Neural cell (in vitro differentiated cells): ENCODE measurements around the gene PTPN9. TPM values are rescaled to one million over a fixed set of nuclear protein-coding genes. Genes with fewer than 3 reads are reported as not detected.

Experiments used
- H2AFZ ChIP-seq: fragments of 200-600, 300-800 bp; sonication (generic), shearing (Covaris generic); 2 replicates; pipeline ENCODE4 v1.6.0; 2014; ENCODE audit warnings: low read depth, mild to moderate bottlenecking, antibody characterized with exemption, low read length, moderate library complexity
- H3F3A ChIP-seq: fragments of 200-600 bp; shearing (Covaris generic); 2 replicates; pipeline ENCODE4 v1.6.1; 2016; ENCODE audit warnings: mild to moderate bottlenecking, moderate library complexity, mixed read lengths, antibody characterized with exemption, low read length; ENCODE audit not compliant: insufficient read depth, poor library complexity, severe bottlenecking
- H3K27ac ChIP-seq: fragments of 200-600, 300-800 bp; sonication (generic), shearing (Covaris generic); 2 replicates; pipeline ENCODE4 v1.5.1; 2014; ENCODE audit warnings: mild to moderate bottlenecking, low read length, moderate library complexity
- H3K27me3 ChIP-seq: fragments of 300-800, 200-600 bp; sonication (generic), shearing (Covaris generic); 2 replicates; pipeline ENCODE4 v1.6.0; 2014; ENCODE audit warnings: mild to moderate bottlenecking, low read depth, low read length, moderate library complexity; ENCODE audit not compliant: insufficient read depth
- H3K36me3 ChIP-seq: fragments of 300-800, 200-600 bp; sonication (generic), shearing (Covaris generic); 2 replicates; pipeline ENCODE4 v1.5.1; 2014; ENCODE audit warnings: mild to moderate bottlenecking, antibody characterized with exemption, low read length, moderate library complexity; ENCODE audit not compliant: insufficient read depth
- H3K4me2 ChIP-seq: fragments of 300-800, 200-600 bp; sonication (generic), shearing (Covaris generic); 2 replicates; pipeline ENCODE4 v1.6.0; 2014; ENCODE audit warnings: mild to moderate bottlenecking, low read length
- H3K4me3 ChIP-seq: fragments of 300-800, 200-600 bp; sonication (generic), shearing (Covaris generic); 2 replicates; pipeline ENCODE4 v1.5.1; 2014; ENCODE audit warnings: mild to moderate bottlenecking, low read length, moderate library complexity
- H3K79me2 ChIP-seq: fragments of 200-600 bp; shearing (Covaris generic); replicated peaks from 2 replicates; pipeline ENCODE4 v1.6.0; 2014; ENCODE audit warnings: mild to moderate bottlenecking, low read length, moderate library complexity; ENCODE audit not compliant: insufficient read depth
- H3K9ac ChIP-seq: fragments of 300-800, 200-600 bp; sonication (generic), shearing (Covaris generic); 2 replicates; pipeline ENCODE4 v1.6.1; 2016; ENCODE audit warnings: mild to moderate bottlenecking, low read length, mixed read lengths
- H3K9me2 ChIP-seq: fragments of 200-600 bp; shearing (Covaris generic); 2 replicates; pipeline ENCODE4 v1.6.1; 2016; ENCODE audit warnings: mild to moderate bottlenecking, low read length, mixed read lengths; ENCODE audit not compliant: insufficient read depth
- H3K9me3 ChIP-seq: fragments of 200-600, 300-800 bp; sonication (generic), shearing (Covaris generic); 2 replicates; pipeline ENCODE4 v1.6.1; 2016; ENCODE audit warnings: mild to moderate bottlenecking, mixed run types, low read length, moderate library complexity, mixed read lengths
- H4K20me1 ChIP-seq: fragments of 200-600 bp; shearing (Covaris generic); 2 replicates; pipeline ENCODE4 v1.6.1; 2016; ENCODE audit warnings: mild to moderate bottlenecking, mixed run types; ENCODE audit not compliant: insufficient read depth
- EP300 ChIP-seq: fragments of 450-650 bp; conservative IDR thresholded peaks from 2 replicates; pipeline ENCODE4 v1.6.1; 2014; ENCODE audit warnings: antibody characterized with exemption, mild to moderate bottlenecking, moderate library complexity; ENCODE audit not compliant: poor library complexity, severe bottlenecking
- EZH2 ChIP-seq: fragments of 200-600, 300-800 bp; shearing (Covaris generic), sonication (generic); IDR thresholded peaks from 2 replicates; pipeline ENCODE4 v1.6.1; 2014; ENCODE audit warnings: antibody characterized with exemption, low read length, borderline replicate concordance, mild to moderate bottlenecking; ENCODE audit not compliant: insufficient read depth, poor library complexity, severe bottlenecking
- MXI1 ChIP-seq: fragments of 450-650 bp; conservative IDR thresholded peaks from 2 replicates; pipeline ENCODE4 v1.6.1; 2014; ENCODE audit warnings: antibody characterized with exemption, mild to moderate bottlenecking; ENCODE audit not compliant: poor library complexity, severe bottlenecking
- POLR2AphosphoS5 ChIP-seq: IDR thresholded peaks from 2 replicates; pipeline ENCODE4 v1.6.1; 2012
- RAD21 ChIP-seq: fragments of 450-650 bp; conservative IDR thresholded peaks from 2 replicates; pipeline ENCODE4 v1.6.1; 2014; ENCODE audit warnings: antibody characterized with exemption, mild to moderate bottlenecking, moderate library complexity
- REST ChIP-seq: IDR thresholded peaks from 2 replicates; pipeline ENCODE4 v1.6.1; 2012; ENCODE audit warnings: borderline replicate concordance
- SMC3 ChIP-seq: fragments of 450-650 bp; conservative IDR thresholded peaks from 2 replicates; pipeline ENCODE4 v1.6.1; 2014; ENCODE audit warnings: antibody characterized with exemption, mild to moderate bottlenecking, moderate library complexity; ENCODE audit not compliant: poor library complexity
- TAF1 ChIP-seq: IDR thresholded peaks from 2 replicates; pipeline ENCODE4 v1.6.1; 2012; ENCODE audit warnings: low read depth
- polyA plus RNA-seq: library from polyadenylated mRNA; depleted of rRNA; stranded (reverse); fragments of >200 nt; gene quantifications from 2 replicates; pipeline ENCODE4 v1.2.3, GENCODE V29; 2014
- TF ChIP-seq, protein P1 (sequence below): fragments of 450-650 bp; IDR thresholded peaks from 2 replicates; pipeline ENCODE4 v1.5.1; 2014; ENCODE audit warnings: antibody characterized with exemption, mild to moderate bottlenecking, moderate library complexity; ENCODE audit not compliant: poor library complexity, severe bottlenecking

PTPN9 gene
- polyA plus RNA-seq, 1 donor from 2014 or later = 33.1 TPM

- Histone ChIP-seq H3K27me3 (no peaks in the 10 kb centered on the region), H3K79me2 (peaks cover 2% of the 10 kb centered on the region), H3K4me3 (no peak overlapping the region), H3K9me3 (no peaks in the 10 kb centered on the region), H3K9ac (no peak overlapping the region), H3K27ac (no peak overlapping the region), H3F3A (no peaks in the 10 kb centered on the region), H3K4me2 (no peak overlapping the region), H2AFZ (no peak overlapping the region), H3K36me3 (no peaks in the 10 kb centered on the region), H3K9me2 (no peaks in the 10 kb centered on the region), H4K20me1 (no peaks in the 10 kb centered on the region)
- TF ChIP-seq RAD21 = no peak
These were observed 153.1 kb downstream of the PTPN9 start for GRCh38 chr15:75425966-75426500.

DNA sequence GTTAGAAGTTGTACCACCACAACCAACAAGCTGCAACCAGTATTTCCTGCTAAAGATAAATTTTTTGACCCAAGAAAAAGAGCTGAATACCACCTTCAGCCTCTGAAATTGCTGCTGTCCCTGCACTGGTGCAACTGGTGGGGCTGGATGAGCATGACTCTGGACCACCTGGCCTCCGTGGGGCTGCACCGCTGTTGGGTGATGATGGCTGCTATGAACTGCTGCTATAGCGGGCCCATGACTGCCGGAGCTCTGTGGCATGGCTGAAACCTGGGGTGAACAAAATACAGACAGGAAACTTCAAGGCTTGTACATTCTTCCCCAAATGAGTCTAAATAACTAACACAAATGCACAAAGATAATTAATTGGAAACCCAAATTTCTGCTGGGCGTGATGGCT, 156.6 kb downstream of the PTPN9 start:
- H3K79me2 ChIP-seq = no peaks in the 10 kb centered on the region
- no peak overlapping the region for H3K4me3 ChIP-seq
- no peaks in the 10 kb centered on the region for H3K9me2 ChIP-seq
- H3K9me3 ChIP-seq = no peaks in the 10 kb centered on the region
- no peak overlapping the region for H3K4me2 ChIP-seq
- H4K20me1 ChIP-seq = no peaks in the 10 kb centered on the region
- H3F3A ChIP-seq = no peaks in the 10 kb centered on the region
- no peak overlapping the region for H2AFZ ChIP-seq
- TF ChIP-seq MXI1 (no peak), RAD21 (no peak), REST (no peak), TAF1 (no peak), EZH2 (no peak), POLR2AphosphoS5 (no peak), EP300 (no peak), SMC3 (no peak)
- TF ChIP-seq, protein P1, sequence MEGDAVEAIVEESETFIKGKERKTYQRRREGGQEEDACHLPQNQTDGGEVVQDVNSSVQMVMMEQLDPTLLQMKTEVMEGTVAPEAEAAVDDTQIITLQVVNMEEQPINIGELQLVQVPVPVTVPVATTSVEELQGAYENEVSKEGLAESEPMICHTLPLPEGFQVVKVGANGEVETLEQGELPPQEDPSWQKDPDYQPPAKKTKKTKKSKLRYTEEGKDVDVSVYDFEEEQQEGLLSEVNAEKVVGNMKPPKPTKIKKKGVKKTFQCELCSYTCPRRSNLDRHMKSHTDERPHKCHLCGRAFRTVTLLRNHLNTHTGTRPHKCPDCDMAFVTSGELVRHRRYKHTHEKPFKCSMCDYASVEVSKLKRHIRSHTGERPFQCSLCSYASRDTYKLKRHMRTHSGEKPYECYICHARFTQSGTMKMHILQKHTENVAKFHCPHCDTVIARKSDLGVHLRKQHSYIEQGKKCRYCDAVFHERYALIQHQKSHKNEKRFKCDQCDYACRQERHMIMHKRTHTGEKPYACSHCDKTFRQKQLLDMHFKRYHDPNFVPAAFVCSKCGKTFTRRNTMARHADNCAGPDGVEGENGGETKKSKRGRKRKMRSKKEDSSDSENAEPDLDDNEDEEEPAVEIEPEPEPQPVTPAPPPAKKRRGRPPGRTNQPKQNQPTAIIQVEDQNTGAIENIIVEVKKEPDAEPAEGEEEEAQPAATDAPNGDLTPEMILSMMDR = no peak
- no peak overlapping the region for H3K9ac ChIP-seq
- no peaks in the 10 kb centered on the region for H3K27me3 ChIP-seq
- H3K27ac ChIP-seq = no peak overlapping the region
- H3K36me3 ChIP-seq = no peaks in the 10 kb centered on the region

DNA sequence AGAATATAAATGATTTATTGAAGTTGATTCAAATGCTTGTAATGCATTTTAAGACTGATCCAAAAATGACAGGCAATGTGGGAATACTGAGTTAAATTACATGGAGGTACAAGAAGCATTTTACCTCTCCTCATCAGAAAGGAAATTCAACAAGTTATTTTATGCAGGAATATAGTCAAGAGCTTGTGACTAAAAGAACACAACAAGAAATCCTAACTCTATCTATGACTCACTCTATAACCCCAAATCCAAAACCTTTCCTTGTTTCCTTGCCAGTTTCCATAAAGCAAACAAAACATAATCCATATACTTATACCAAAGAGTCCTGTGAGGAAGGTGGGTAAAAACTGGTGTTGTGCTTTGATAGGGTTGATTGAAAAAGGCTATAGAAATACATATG, 158.4 kb downstream of the PTPN9 start:
- H3K36me3 ChIP-seq = no peaks in the 10 kb centered on the region
- no peaks in the 10 kb centered on the region for H3K27me3 ChIP-seq
- no peak overlapping the region for H3K27ac ChIP-seq
- no peak for TF ChIP-seq RAD21
- no peak for TF ChIP-seq REST
- TF ChIP-seq EP300 = no peak
- TF ChIP-seq POLR2AphosphoS5 = no peak
- no peak for TF ChIP-seq SMC3
- TF ChIP-seq, protein P1 = no peak
- TF ChIP-seq MXI1 = no peak
- H3K9me3 ChIP-seq = no peaks in the 10 kb centered on the region
- H3K4me2 ChIP-seq = no peak overlapping the region
- no peaks in the 10 kb centered on the region for H3K9me2 ChIP-seq
- H3K9ac ChIP-seq = no peak overlapping the region
- H4K20me1 ChIP-seq = no peaks in the 10 kb centered on the region
- no peaks in the 10 kb centered on the region for H3K79me2 ChIP-seq
- H3F3A ChIP-seq = no peaks in the 10 kb centered on the region
- H2AFZ ChIP-seq = no peak overlapping the region
- H3K4me3 ChIP-seq = no peak overlapping the region
